GM21576 (cell line): ENCODE measurements around the gene ARHGEF16.

ENCODE experiments used
- ATAC-seq: cut with Tn5 transposase; IDR thresholded peaks from one replicate; pipeline ENCODE4 v1.9.1; 2021; ENCODE audit warnings: mild to moderate bottlenecking, moderate library complexity; ENCODE audit not compliant: unreplicated experiment

ARHGEF16 gene

DNA sequence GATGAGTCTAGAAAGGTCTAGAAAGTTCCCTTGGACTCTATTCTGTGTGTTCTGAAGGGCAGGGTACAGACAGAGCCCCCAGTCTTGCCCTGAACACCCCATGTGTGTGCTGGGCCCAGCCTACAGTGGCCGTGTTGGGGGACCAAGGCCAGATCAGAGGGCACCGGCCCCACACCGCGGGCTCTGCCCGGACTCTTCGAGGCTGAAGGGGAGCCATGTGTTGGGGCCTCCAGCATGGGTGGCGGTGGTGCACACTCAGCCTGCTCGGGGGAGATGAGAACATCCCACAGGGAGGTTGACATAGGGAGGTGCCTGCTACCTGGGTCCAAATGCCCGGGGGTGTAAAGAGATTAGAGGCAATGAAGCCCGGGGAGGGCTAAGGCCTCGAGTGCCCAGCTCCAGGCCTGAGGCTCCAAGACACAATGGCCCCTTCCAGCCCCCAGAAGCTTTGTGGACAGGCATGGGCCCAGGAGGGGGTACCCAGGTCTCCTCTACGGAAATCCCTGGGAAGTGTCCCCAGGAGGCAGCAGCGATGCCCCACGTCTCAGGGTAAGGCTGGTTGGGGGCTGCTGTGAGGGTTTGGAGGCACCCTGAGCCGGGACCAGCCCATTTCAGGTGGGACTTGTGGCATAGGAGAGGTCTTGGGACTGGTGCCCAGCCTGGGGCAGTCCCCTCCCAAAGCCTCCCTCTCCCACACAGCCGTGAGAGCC, 12.1 kb downstream of the ARHGEF16 start:
- ATAC-seq = no peak

DNA sequence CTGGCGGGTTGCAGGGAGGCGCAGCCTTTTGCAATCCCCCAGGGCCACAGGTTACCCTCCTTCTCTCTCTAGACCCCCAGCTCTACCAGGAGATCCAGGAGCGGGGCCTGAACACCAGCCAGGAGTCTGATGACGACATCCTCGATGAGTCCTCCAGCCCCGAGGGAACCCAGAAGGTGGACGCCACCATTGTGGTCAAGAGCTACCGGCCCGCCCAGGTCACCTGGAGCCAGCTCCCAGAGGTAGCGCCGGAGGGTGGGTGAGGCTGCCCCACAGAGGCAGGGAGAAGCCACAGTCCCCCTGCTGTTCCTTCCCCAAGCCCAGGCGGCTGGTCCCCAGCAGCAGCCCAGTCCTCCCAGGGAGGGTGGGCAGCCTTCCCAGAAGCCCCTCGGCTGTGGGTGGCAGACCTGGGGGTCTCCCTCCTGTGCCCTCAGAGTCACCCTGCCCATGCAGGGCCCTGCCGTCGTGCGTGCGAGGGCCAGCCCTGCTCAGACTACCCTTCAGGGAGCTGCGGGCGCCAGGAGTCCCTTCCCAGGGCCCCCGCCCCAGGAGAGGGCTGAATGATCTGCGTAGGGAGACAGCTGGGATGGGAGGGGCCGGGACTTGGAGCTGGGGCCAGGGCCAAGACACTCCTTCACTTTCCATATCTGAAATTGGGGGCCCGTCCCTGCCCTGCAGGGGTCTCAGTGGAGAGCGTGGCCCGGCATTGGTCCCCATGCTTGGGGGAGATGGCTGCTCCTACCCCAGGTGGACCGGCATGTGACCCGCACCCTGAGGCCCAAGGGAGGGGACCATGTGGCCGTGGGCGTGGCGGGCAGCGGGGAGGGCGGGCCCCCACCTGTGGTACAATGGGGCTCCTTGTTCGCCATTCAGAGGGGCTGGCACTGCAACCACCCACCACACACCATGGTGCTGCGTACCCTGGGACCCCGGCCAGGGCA, 12.9 kb downstream of the ARHGEF16 start:
- ATAC-seq = no peak

DNA sequence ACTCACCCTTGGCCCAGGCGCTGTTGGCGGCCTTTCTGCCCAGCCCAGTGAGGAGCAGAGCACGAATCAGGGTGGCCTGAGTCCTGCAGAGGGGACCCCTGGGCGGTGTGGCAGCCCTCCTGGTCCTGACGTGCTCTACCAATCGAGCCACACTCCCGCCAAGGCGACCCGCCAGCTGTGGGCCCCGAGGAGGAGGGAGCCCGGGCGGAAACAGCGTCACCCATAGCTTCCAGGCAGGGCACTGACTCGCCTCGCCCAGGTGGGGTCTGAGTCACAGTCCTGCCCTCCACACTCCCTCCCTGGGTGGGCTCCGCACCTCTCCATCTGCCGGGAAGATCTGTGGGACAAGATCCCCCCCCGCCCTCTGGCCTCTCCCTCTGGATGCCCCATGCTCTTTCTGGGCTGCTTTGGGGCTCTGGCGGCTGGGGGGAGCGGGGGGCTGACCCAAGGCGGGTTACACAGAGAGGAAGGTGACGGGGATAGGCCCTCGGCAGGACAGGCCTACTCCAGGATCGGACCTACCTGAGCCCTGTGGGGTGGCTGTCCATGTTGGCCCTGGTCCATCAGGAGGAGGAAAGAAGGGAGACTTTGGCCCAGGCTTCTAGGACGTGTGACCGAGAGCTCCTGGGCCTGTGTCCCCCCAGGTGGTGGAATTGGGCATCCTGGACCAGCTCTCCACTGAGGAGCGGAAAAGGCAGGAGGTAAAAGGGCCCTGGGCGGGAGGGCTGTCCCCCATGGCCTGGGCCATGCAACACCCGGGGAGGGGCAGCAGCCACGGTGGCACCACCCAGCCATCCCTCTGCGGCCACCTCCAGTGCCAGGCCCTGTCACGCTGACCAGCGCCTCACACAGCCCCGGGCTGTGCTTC, 14.0 kb downstream of the ARHGEF16 start:
- no peak for ATAC-seq

DNA sequence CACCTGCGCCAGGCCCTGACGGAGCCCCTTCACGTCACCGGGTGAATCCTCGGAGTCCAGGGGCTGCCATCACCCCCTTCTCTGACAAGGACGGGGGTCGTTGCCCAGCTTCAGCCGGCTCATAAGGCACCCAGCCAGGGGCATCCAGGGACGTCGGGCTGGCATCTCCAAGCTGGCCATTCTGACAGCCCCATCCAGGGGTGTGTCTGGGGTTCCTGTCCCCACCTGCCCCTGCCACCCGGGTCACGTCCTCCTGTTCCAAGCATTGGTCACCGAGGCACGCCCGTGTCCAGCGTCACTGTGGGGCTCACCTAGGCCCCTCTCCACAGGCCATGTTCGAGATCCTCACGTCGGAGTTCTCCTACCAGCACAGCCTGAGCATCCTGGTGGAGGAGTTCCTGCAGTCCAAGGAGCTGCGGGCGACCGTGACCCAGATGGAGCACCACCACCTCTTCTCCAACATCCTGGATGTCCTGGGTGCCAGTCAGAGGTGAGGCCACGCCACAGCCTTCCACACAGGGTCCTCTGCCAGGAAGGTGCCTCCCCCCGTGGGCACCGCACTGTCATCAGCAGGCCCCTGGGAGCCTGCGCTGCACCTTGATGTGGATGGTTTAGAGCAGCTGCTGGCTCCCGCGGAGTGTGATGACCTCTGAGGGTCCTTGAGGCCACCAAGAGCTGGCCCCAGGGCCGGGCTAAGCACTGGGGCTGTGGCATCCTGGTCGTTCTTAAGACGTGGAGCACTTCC, 14.8 kb downstream of the ARHGEF16 start:
- no peak for ATAC-seq

DNA sequence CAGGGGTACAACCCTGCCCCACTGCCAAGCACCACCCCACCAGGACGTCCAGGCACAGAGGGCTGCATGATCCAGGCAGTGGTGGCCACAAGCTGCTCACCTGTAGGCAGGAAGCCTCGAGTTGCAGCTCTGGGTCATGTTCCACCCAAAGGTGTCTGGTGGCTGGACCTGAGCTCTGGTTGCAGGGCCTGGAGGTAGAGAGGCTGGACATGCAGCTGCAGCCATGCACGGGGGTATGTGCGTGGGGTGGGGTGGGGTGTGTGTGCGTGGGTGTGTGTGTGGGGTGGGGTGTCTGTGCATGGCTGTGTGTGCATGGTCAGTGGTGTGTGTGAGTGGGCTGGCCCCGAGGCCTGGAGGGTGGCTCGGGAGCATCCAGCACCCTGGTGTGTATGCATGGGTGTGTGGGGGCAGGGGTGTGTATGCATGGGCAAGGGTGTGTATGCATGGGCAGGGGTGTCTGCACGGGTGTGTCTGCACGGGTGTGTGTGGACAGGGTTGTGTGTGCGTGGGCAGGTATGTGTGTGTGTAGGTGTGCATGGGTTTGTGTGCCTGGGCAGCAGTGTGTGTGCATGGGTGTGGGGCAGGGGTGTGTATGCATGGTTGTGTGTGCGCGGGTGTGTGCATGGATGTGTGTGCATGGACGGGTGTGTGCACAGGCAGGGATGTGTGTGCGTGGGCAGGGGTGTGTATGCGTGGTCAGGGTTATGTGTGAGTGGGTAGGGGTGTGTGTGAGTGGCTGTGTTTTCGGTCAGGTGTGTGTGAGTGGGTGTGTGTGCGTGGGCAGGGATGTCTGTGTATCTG, 15.6 kb downstream of the ARHGEF16 start:
- no peak for ATAC-seq

DNA sequence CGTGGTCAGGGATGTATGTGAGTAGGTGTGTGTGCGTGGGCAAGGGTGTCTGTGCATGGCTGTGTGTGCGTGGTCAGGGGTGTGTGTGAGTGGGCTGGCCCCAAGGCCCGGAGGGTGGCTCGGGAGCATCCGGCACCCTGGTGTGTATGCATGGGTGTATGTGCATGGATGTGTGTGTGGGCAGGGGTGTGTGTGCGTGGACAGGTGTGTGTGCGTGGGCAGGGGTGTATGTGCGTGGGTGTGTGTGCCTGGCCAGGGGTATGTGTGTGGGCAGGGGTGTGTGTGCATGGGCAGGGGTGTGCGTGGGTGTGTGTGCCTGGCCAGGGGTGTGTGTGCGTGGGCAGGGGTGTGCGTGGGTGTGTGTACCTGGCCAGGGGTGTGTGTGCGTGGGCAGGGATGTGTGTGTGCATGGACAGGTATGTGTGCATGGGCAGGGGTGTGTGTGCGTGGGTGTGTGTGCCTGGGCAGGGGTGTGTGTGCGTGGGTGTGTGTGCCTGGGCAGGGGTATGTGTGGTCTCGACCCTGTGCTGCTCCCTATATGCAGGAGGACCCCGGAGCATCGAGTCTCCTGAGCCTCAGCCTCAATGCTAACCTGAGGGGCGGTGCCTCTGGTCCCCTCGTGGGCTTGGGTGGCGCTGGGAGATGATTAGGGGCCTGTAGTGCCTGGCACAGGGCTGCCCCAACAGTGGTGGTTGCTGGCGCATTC, 16.3 kb downstream of the ARHGEF16 start:
- no peak for ATAC-seq

DNA sequence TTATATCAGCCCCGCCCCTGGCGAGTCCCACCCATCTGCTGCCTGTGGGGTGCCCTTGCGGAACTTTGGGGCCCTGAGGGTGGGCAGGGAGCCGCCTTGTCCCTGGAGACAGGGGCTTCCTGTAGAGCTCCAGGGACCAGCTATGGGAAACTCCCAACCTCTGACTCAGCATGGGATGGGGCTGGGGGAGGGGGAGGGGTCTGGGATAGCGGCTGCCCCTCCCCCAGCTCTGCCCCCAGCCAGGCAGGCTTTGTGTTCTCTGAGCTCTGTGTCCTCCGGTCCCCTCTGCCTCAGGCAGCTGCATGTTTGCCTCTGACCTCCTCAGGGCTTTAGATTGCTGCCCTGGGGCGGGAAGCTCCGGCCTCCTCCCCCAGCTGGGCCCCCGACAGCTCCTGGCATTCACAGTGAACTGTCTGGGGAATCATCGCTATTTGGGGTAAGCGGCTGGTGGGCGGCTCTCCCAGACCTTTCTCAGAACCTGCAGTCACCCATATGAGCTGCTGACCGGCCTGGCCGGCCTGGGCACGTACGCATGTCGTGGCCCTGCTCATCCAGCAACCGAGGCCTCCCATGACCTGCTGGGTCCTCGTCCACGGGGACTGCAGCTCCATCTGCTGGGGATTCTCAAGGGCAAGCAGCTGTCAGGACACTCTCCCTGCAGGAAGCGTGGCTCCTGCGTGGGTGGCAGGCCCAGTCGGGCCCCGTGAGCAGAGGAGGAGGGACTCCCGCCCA, 17.1 kb downstream of the ARHGEF16 start:
- no peak for ATAC-seq

DNA sequence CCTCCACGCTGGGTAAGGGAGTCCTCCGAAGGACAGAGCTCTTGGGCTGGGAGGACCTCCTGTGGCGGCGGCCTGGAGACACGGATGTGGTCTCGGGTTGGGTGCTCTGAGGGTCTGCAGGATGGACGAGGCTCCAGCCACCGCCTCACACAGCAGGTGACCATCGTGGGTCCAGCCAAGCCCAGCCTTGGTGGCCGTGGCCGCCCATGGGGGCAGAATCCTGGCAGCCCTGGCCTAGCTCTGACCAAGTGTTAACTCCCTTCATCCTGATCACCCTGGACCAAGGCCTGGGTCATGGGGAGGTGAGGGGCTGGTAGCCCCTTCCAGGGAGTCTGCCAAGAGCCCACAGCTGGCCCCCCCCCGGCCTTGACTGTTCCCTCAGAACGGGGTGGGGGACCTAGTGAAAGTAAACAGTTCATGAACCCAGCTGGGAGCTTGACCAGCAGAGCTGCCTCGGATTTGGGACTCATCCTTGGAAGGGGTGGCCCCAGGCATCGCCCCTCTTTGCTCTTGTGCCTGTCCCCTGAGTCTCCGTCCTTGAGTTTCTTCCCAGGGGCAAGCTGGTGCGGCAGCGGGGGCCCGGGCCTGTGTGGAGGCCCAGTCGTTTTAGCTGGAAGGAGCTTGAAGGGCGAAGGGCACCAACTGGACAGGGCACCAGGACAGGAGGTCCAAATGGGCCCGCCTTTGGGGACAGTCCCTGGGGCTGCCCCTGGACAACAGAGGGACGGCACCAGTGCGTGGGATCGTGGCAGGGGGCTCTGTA, 17.8 kb downstream of the ARHGEF16 start:
- ATAC-seq = no peak

DNA sequence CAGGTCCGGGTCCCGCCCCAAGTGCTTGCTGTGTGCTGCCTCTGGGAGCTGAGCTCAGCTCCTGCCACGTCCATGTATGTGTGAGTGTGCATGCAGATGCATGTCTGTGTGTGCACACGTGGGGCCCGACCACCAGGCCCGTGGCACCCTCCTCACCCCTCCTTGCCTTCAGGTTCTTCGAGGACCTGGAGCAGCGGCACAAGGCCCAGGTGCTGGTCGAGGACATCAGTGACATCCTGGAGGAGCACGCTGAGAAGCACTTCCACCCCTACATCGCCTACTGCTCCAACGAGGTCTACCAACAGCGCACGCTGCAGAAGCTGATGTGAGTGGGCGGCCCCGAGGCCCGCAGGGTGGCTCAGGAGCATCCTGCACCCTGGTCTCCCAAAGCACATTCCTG, 18.4 kb downstream of the ARHGEF16 start:
- no peak for ATAC-seq

DNA sequence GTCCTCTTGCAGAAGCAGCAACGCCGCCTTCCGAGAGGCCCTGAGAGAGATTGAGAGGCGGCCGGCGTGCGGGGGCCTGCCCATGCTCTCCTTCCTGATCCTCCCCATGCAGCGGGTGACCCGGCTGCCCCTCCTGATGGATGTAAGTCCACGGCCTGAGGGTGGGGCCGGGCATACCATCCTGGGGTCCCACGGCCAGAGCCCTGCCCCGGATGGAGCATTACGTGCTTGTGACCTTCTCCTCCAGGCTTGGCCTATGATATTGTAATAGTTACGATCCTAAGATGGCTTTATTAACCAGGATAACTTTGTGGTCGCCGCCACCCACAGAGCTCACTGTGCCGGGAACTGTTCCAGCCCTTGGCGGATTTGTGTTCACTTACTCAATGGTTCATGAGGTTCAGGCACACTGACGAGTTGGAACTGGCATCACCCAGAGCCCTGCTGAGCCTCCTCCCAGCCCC, 18.9 kb downstream of the ARHGEF16 start:
- no peak for ATAC-seq

DNA sequence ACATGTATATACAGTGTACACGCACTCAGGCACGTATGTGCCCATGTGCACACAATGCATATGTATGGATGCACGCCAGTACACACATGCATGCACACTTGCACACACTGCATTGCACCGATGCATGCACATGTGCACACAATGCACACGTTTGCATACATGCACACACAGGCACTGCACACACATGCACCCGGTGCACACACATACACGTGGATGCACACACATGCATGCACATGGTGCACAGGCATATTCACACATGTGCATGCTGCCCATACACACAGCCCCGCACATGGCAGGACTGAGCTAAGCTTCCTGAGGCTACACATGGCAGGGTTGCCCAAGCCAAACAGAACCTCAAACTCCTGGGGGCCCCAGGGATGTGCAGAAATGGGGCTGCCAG, 19.6 kb downstream of the ARHGEF16 start:
- ATAC-seq = no peak

DNA sequence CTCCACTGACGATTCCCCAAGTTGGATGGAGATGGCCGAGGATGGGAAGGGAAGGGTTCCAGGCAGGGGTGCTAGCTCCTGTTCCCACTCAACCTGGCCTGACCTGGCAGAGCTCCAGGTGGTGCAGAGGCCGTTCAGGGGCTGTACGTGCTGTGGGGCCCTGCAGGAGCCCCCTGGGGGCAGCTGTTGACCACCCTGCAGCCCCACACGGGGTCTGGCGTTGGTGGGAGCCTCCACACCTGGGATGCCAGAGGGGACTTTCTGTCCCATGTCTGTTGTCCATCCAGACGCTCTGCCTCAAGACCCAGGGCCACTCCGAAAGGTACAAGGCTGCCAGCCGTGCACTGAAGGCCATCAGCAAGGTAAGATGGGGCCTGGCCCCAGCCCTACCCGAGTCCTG, 20.0 kb downstream of the ARHGEF16 start:
- no peak for ATAC-seq

DNA sequence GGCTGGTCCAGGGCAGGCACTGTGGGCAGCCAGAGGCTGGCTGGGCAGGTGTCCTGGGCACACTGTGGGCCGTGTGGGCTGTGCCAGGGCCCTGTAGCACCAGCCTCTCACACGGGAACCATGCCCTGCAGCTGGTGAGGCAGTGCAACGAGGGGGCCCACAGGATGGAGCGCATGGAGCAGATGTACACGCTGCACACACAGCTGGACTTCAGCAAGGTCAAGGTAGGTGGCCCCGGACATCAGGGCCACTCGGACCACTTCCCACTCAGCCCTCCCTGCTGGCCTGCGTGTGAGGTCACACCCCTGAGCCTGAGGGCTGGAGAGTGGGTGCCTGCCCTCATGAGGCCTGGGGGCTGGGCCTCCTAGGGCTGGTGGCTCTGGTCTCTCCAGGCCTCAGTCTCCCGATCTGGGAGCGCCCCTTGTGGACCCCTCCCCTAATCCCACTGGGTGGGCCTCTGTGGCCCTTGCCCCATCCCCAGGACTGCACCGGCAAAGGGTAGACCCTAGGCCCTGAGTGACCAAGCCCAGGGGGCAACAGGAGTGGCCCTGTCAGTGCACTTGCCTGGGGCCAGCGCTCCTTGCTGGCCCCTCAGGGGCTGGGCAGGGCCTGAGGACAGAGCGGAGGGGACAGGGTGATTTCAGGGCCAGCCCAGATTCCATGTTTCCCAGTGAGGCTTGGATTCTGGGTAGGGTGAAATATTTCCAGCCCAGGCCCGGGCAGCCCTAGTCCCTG, 21.5 kb downstream of the ARHGEF16 start:
- ATAC-seq = no peak

DNA sequence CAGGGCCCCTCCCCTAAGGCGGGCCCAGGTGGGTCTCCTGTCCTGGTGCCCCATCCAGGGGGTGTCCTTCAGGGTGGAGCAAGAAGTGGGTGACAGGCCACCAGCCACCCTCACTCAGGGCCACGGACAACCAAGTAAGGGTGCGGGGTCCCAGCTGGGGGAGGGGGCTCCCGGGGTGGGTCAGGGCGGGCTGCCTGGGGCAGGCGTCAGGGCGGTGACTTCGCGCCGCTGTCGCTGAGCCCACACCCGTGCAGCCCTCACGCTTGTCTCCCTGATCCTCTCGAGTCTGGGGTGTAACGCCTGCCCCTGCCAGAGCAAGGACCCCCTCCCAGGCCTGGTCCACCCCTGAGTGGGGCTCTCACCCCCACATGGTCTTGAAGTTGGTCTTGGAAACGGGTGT, 22.2 kb downstream of the ARHGEF16 start:
- ATAC-seq = no peak

DNA sequence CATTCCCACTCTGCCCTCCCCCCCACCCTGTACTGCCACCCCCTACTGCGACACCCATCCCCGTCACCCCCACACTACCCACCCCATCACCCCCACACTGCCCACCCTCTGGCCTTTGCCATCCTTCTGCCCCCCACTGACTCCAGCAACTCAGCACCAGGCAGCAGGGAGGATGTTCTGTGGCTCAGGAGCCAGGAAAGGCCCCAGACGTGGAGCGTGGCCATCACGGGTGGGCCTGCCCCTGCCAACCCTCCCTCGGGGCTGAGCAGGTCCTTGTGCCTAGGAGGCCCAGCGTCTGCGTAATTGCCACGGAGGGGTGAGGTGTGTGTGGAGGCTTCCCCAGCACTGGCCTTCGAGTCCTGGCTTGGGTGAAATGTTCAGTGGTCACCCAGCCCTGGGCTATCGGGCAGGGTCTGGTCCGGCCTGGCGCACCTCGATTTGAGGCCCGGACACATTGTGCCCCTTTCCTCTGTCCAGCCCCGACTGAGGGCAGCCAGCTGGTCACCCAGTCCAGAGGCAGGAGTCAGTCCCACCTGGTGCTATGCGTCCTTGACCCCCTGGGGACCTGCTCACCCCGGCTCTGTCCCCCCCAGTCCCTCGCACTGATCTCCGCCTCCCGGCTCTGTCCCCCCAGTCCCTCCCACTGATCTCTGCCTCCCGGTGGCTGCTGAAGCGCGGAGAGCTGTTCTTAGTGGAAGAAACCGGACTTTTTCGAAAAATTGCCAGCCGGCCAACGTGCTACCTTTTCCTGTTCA, 23.0 kb downstream of the ARHGEF16 start:
- no peak for ATAC-seq

DNA sequence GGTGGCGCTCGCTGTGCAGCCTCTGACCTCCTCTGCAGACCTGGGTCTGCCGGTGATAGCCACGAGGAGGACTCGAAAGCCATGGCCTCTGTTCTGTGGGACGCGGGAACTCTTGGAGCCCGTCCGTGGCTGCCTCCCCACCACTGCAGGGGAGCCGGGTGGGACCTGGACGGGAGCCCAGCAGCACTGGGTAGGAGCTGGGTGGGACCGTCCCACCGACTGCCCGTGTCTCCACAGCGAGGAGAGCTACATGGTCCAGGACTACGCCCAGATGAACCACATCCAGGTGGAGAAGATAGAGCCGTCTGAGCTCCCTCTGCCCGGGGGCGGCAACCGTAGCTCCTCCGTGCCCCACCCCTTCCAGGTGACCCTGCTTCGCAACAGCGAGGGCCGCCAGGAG, 23.7 kb downstream of the ARHGEF16 start:
- no peak for ATAC-seq
